HepG2 (cell line): Measurements from ENCODE around the gene SFXN2. TPM values are rescaled to one million over a fixed set of nuclear protein-coding genes. Genes with fewer than 3 reads are reported as not detected.

Experiments used
- PHF20 ChIP-seq: sonication (generic); formaldehyde crosslinking; IDR thresholded peaks from 2 replicates; pipeline ENCODE4 v1.5.0; 2020; ENCODE audit warnings: mild to moderate bottlenecking, missing genetic modification reagents
- ZNF350 ChIP-seq: sonication (generic); formaldehyde crosslinking; IDR thresholded peaks from 2 replicates; pipeline ENCODE4 v1.4.0; 2020; ENCODE audit warnings: mild to moderate bottlenecking, low read depth, missing genetic modification reagents, borderline replicate concordance
- ZNF678 ChIP-seq: sonication (generic); formaldehyde crosslinking; IDR thresholded peaks from 2 replicates; pipeline ENCODE4 v1.4.0; 2020; ENCODE audit warnings: mild to moderate bottlenecking, missing genetic modification reagents
- ZNF891 ChIP-seq: sonication (generic); formaldehyde crosslinking; IDR thresholded peaks from 2 replicates; pipeline ENCODE4 v1.5.0; 2020; ENCODE audit warnings: mild to moderate bottlenecking, missing genetic modification reagents
- polyA plus RNA-seq, 8 experiments: library from polyadenylated mRNA; depleted of rRNA in 3 of 8; stranded (reverse) in 7 of 8; unstranded in 1 of 8; fragments of >200 nt; fragmentation: Illumina TruSeq in 4 of 8; extraction: Trizol in 4 of 8; gene quantifications; 2 replicates each; pipeline versions ENCODE4 v1.2.1 to v1.2.3, GENCODE V29; 2011 to 2016; ENCODE audit warnings: low read depth in 4 of 8, missing spikeins in 1 of 8, mixed read lengths in 1 of 8; ENCODE audit not compliant: insufficient read depth in 1 of 8
- total RNA-seq, 5 experiments: library from RNA; depleted of rRNA; stranded (reverse); fragments of >200 nt; fragmentation: Illumina TruSeq; extraction: Trizol; gene quantifications; 2 replicates each; pipeline ENCODE4 v1.2.3, GENCODE V29; 2016; ENCODE audit warnings: low read depth in 1 of 5
- TF ChIP-seq, protein P1 (sequence below): sonication (generic); formaldehyde crosslinking; IDR thresholded peaks from 2 replicates; pipeline ENCODE4 v1.5.0; 2020; ENCODE audit warnings: mild to moderate bottlenecking, missing genetic modification reagents
- TF ChIP-seq, protein P2 (sequence below): sonication (generic); formaldehyde crosslinking; IDR thresholded peaks from 2 replicates; pipeline ENCODE4 v1.5.0; 2020; ENCODE audit warnings: mild to moderate bottlenecking, missing genetic modification reagents
- TF ChIP-seq, protein P3 (sequence below): sonication (generic); formaldehyde crosslinking; IDR thresholded peaks from 2 replicates; pipeline ENCODE4 v1.5.1; 2020; ENCODE audit warnings: missing genetic modification reagents, mild to moderate bottlenecking, borderline replicate concordance
- TF ChIP-seq, protein P4 (sequence below): sonication (generic); formaldehyde crosslinking; IDR thresholded peaks from 2 replicates; pipeline ENCODE4 v1.5.0; 2020; ENCODE audit warnings: missing genetic modification reagents, mild to moderate bottlenecking, borderline replicate concordance

Gene SFXN2
- total and polyA plus RNA-seq, 2 of the 13 experiments (the other 11 are each of a cell fraction or from before 2014, with no cell fraction given), result 12.8 to 21.1 TPM

DNA sequence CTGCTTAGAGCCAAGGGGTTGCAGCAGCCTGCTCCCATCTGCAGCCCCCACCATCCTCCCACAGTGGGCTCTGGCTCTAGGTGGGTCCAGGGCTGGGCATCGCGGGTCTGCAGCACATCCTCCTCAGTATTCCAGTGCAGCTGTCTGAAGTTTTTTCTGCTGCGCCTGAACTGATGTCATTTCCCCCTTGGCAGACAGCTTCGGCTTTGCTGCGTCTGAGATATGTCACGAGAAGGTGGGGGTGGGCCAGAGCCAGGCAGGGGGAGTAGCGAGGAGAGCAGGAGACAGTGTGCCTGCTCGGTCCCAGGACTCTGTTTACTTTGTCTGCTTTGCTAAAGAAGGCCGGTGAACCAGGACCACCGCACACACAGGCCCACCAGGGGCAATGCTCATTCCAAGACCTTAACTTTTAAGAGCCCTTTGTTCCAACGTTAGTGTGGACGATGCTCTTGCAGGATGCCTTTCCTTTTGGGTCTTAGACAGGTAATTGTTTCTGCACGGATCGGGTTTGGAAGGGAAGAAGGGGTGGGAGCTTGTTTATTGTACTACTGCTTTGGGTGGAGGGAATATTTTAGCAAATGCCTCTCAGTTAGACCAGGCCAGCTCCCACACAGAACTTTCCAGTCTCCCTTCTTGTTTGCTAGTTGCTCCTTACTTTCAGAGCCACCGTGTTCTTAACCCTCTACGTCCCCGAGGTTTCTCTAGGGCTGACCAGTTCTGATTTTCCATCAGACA is 61.7 kb downstream of the SFXN2 start (continued):
- TF ChIP-seq, protein P1, sequence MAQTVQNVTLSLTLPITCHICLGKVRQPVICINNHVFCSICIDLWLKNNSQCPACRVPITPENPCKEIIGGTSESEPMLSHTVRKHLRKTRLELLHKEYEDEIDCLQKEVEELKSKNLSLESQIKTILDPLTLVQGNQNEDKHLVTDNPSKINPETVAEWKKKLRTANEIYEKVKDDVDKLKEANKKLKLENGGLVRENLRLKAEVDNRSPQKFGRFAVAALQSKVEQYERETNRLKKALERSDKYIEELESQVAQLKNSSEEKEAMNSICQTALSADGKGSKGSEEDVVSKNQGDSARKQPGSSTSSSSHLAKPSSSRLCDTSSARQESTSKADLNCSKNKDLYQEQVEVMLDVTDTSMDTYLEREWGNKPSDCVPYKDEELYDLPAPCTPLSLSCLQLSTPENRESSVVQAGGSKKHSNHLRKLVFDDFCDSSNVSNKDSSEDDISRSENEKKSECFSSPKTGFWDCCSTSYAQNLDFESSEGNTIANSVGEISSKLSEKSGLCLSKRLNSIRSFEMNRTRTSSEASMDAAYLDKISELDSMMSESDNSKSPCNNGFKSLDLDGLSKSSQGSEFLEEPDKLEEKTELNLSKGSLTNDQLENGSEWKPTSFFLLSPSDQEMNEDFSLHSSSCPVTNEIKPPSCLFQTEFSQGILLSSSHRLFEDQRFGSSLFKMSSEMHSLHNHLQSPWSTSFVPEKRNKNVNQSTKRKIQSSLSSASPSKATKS (CRISPR knock-in tag), result no peak
- TF ChIP-seq ZNF891 (CRISPR knock-in tag), result 0 out of 2 replicates have a peak, but pooled peaks have one; percentile 38
- TF ChIP-seq, protein P2, sequence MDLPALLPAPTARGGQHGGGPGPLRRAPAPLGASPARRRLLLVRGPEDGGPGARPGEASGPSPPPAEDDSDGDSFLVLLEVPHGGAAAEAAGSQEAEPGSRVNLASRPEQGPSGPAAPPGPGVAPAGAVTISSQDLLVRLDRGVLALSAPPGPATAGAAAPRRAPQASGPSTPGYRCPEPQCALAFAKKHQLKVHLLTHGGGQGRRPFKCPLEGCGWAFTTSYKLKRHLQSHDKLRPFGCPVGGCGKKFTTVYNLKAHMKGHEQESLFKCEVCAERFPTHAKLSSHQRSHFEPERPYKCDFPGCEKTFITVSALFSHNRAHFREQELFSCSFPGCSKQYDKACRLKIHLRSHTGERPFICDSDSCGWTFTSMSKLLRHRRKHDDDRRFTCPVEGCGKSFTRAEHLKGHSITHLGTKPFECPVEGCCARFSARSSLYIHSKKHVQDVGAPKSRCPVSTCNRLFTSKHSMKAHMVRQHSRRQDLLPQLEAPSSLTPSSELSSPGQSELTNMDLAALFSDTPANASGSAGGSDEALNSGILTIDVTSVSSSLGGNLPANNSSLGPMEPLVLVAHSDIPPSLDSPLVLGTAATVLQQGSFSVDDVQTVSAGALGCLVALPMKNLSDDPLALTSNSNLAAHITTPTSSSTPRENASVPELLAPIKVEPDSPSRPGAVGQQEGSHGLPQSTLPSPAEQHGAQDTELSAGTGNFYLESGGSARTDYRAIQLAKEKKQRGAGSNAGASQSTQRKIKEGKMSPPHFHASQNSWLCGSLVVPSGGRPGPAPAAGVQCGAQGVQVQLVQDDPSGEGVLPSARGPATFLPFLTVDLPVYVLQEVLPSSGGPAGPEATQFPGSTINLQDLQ (CRISPR knock-in tag), result no peak
- TF ChIP-seq ZNF350 (CRISPR knock-in tag), result peak; percentile 28; the same call in 1 of the 2 replicates
- TF ChIP-seq, protein P3, sequence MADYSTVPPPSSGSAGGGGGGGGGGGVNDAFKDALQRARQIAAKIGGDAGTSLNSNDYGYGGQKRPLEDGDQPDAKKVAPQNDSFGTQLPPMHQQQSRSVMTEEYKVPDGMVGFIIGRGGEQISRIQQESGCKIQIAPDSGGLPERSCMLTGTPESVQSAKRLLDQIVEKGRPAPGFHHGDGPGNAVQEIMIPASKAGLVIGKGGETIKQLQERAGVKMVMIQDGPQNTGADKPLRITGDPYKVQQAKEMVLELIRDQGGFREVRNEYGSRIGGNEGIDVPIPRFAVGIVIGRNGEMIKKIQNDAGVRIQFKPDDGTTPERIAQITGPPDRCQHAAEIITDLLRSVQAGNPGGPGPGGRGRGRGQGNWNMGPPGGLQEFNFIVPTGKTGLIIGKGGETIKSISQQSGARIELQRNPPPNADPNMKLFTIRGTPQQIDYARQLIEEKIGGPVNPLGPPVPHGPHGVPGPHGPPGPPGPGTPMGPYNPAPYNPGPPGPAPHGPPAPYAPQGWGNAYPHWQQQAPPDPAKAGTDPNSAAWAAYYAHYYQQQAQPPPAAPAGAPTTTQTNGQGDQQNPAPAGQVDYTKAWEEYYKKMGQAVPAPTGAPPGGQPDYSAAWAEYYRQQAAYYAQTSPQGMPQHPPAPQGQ (CRISPR knock-in tag), result 0 out of 2 replicates have a peak, but pooled peaks have one; percentile 54
- TF ChIP-seq, protein P4, sequence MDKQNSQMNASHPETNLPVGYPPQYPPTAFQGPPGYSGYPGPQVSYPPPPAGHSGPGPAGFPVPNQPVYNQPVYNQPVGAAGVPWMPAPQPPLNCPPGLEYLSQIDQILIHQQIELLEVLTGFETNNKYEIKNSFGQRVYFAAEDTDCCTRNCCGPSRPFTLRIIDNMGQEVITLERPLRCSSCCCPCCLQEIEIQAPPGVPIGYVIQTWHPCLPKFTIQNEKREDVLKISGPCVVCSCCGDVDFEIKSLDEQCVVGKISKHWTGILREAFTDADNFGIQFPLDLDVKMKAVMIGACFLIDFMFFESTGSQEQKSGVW (CRISPR knock-in tag), result no peak
- TF ChIP-seq PHF20 (CRISPR knock-in tag), result no peak
- no peak for TF ChIP-seq ZNF678 (CRISPR knock-in tag)
